ENCODE results near the gene ATP9B.

The ATP9B gene

DNA sequence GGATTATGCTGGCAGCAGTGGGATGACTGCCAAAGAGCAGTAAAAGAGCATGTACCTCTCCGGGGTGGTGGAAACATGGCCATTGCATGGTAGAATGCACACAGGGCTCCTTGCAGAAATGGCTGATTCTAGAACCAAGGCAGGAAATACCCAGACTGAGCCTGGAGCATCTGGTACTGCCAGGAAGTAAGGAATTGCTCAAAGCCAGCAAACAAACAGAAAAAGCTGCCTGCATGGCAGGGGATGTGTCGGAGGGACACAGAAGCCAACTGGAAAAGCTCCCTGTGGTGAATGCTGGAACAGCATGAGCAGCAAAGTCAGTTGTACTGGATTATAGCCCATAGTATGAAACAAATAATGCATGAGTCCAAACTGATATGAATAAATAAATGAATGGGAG is 248.5 kb downstream of the ATP9B start:
- no peaks in the 10 kb centered on the region for H3K36me3 ChIP-seq (replicated peaks; ENCODE audit: insufficient read depth, low read length)
- no peaks in the 10 kb centered on the region for H4K20me1 ChIP-seq (ENCODE audit: insufficient read depth, low read length)
- no peak overlapping the region for H3K4me3 ChIP-seq (ENCODE audit: low read length)
- no peaks in the 10 kb centered on the region for H3K79me2 ChIP-seq (ENCODE audit: low read length)
- H3K27ac ChIP-seq (ENCODE audit: low read length), result no peak overlapping the region
- H3K4me1 ChIP-seq (ENCODE audit: low read length), result no peaks in the 10 kb centered on the region
- no peaks in the 10 kb centered on the region for H3K27me3 ChIP-seq (replicated peaks; ENCODE audit: insufficient read depth, low read length)
- no peak overlapping the region for H2AFZ ChIP-seq (ENCODE audit: low read length)
- no peak overlapping the region for H3K4me2 ChIP-seq (ENCODE audit: low read depth, low read length)
- no peak overlapping the region for H3K9ac ChIP-seq (ENCODE audit: low read length)
- no peaks in the 10 kb centered on the region for H3F3A ChIP-seq (ENCODE audit: insufficient read depth, low read length)
- no peak for TF ChIP-seq EZH2 (optimal IDR thresholded peaks at IDR 0.05; ENCODE audit: low read depth, low read length)
- no peak for TF ChIP-seq EZH2phosphoT487 (IDR thresholded peaks at IDR 0.05; ENCODE audit: low read length)
- TF ChIP-seq, protein P1, sequence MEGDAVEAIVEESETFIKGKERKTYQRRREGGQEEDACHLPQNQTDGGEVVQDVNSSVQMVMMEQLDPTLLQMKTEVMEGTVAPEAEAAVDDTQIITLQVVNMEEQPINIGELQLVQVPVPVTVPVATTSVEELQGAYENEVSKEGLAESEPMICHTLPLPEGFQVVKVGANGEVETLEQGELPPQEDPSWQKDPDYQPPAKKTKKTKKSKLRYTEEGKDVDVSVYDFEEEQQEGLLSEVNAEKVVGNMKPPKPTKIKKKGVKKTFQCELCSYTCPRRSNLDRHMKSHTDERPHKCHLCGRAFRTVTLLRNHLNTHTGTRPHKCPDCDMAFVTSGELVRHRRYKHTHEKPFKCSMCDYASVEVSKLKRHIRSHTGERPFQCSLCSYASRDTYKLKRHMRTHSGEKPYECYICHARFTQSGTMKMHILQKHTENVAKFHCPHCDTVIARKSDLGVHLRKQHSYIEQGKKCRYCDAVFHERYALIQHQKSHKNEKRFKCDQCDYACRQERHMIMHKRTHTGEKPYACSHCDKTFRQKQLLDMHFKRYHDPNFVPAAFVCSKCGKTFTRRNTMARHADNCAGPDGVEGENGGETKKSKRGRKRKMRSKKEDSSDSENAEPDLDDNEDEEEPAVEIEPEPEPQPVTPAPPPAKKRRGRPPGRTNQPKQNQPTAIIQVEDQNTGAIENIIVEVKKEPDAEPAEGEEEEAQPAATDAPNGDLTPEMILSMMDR (IDR thresholded peaks at IDR 0.05; ENCODE audit: low read length), result no peak
- H3K9me3 ChIP-seq (replicated peaks; ENCODE audit: insufficient read depth, low read length), result no peaks in the 10 kb centered on the region
- DNase-seq, result no peak
- H3K9me2 ChIP-seq (replicated peaks; ENCODE audit: insufficient read depth, low read length), result no peaks in the 10 kb centered on the region

DNA sequence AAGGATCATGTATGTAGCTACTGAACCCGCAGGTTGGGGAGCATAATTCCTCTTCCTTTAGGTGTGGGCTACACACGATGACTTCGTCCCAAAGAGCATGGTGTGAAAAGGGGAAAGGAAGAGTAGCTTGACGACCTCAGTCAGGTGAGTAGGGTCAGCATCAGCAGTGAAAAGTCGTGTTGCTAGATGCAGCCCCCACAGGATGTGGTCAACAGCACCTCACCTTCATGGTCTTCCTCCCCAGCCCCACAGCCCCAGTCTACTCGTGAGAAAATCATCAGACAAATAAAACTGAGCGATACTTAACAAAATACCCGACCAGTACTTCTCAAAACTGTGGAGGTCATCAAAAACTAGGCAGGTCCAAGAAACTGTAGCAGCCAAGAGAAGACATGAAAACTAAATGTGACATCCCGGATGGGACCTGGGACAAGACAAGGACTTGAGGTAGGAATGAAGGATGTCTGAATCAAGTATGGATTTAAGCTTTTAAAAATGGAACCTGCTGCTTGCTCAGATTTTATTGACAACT is 249.0 kb downstream of the ATP9B start:
- no peaks in the 10 kb centered on the region for H4K20me1 ChIP-seq (ENCODE audit: insufficient read depth, low read length)
- DNase-seq, result no peak
- no peaks in the 10 kb centered on the region for H3K36me3 ChIP-seq (replicated peaks; ENCODE audit: insufficient read depth, low read length)
- H2AFZ ChIP-seq (ENCODE audit: low read length), result no peak overlapping the region
- no peaks in the 10 kb centered on the region for H3K9me2 ChIP-seq (replicated peaks; ENCODE audit: insufficient read depth, low read length)
- H3K27ac ChIP-seq (ENCODE audit: low read length), result no peak overlapping the region
- no peaks in the 10 kb centered on the region for H3K27me3 ChIP-seq (replicated peaks; ENCODE audit: insufficient read depth, low read length)
- no peaks in the 10 kb centered on the region for H3K9me3 ChIP-seq (replicated peaks; ENCODE audit: insufficient read depth, low read length)
- no peak overlapping the region for H3K9ac ChIP-seq (ENCODE audit: low read length)
- no peaks in the 10 kb centered on the region for H3K79me2 ChIP-seq (ENCODE audit: low read length)
- no peaks in the 10 kb centered on the region for H3K4me1 ChIP-seq (ENCODE audit: low read length)
- H3F3A ChIP-seq (ENCODE audit: insufficient read depth, low read length), result no peaks in the 10 kb centered on the region
- H3K4me3 ChIP-seq (ENCODE audit: low read length), result no peak overlapping the region
- no peak overlapping the region for H3K4me2 ChIP-seq (ENCODE audit: low read depth, low read length)
- no peak for TF ChIP-seq EZH2 (optimal IDR thresholded peaks at IDR 0.05; ENCODE audit: low read depth, low read length)
- TF ChIP-seq, protein P1 (IDR thresholded peaks at IDR 0.05; ENCODE audit: low read length), result no peak
- no peak for TF ChIP-seq EZH2phosphoT487 (IDR thresholded peaks at IDR 0.05; ENCODE audit: low read length)

DNA sequence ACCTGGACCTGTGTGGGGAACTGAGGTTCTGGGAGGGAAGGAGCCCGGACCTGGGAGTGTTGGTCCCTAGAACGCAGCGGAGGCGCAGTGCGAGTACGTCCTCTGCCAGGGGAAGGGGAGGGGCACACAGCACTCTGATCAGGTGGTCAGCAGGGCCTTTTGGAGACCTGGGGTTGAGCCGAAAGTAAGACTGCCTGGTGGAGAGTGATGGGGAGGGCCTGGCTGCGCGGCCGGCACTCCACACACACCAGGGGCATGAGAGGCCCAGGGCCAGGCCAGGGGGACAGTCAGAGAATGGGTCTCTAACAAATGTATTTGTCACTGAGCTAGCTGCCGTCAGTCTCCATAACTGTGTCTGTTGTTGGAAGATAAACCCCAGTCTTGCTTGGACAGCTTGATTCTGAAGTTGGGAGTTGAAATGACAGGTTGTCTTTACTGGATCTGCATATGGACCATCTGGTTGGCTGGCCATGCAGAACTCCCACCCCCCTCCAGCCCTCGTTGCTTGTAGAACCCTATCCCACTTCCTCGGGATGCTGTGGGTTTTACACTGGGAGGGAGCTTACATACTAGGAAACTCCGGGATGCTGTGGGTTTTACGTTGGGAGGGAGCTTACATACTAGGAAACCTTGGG is 251.1 kb downstream of the ATP9B start:
- Histone ChIP-seq H3K27ac (ENCODE audit: low read length) (no peak overlapping the region), H3K79me2 (ENCODE audit: low read length) (no peaks in the 10 kb centered on the region), H3K4me3 (ENCODE audit: low read length) (no peak overlapping the region), H3K9me3 (replicated peaks; ENCODE audit: insufficient read depth, low read length) (no peaks in the 10 kb centered on the region), H3K27me3 (replicated peaks; ENCODE audit: insufficient read depth, low read length) (no peaks in the 10 kb centered on the region), H3K9ac (ENCODE audit: low read length) (no peak overlapping the region), H4K20me1 (ENCODE audit: insufficient read depth, low read length) (no peaks in the 10 kb centered on the region), H3K9me2 (replicated peaks; ENCODE audit: insufficient read depth, low read length) (no peaks in the 10 kb centered on the region), H2AFZ (ENCODE audit: low read length) (no peak overlapping the region), H3K36me3 (replicated peaks; ENCODE audit: insufficient read depth, low read length) (no peaks in the 10 kb centered on the region), H3F3A (ENCODE audit: insufficient read depth, low read length) (no peaks in the 10 kb centered on the region), H3K4me2 (ENCODE audit: low read depth, low read length) (no peak overlapping the region), H3K4me1 (ENCODE audit: low read length) (no peaks in the 10 kb centered on the region)
- DNase-seq, result no peak
- TF ChIP-seq EZH2 (optimal IDR thresholded peaks at IDR 0.05; ENCODE audit: low read depth, low read length), result no peak
- TF ChIP-seq EZH2phosphoT487 (IDR thresholded peaks at IDR 0.05; ENCODE audit: low read length), result no peak
- TF ChIP-seq, protein P1 (IDR thresholded peaks at IDR 0.05; ENCODE audit: low read length), result no peak

Data from MM.1S (cell line).